ENCODE measurements around the gene HJV. TPM values are rescaled to one million over a fixed set of nuclear protein-coding genes. Genes with fewer than 3 reads are reported as not detected.

The HJV gene
- total RNA-seq, 3 donors from 2014 or later (not counting 1 experiment from before 2014, with no cell fraction given) = not detected

- Mint-ChIP-seq H3K4me1 (peaks cover 4 to 23% of the 10 kb centered on the region in 2 donors), H3K36me3 (no peaks in the 10 kb centered on the region), H3K27ac (peak overlapping the region; percentile 45 to 54), H3K27me3 (ENCODE audit: low read depth in 2 of 2) (no peaks in the 10 kb centered on the region), H3K9me3 (no peaks in the 10 kb centered on the region), H3K4me3 (no peak overlapping the region)
- intact Hi-C loops (cut with micrococcal nuclease) = loop anchor here (5.0 kb wide), 2 partner anchors 47 to 127 kb away; partner anchors contain the start of genes NUDT17 and RBM8A
- Histone ChIP-seq H3K27ac (ENCODE audit: low read length) (no peak overlapping the region), H3K36me3 (ENCODE audit: control insufficient read depth, insufficient read depth, low read length) (peaks cover 6% of the 10 kb centered on the region), H3K9me3 (ENCODE audit: control insufficient read depth, insufficient read depth, low read length) (no peaks in the 10 kb centered on the region), H3K4me1 (ENCODE audit: control insufficient read depth, insufficient read depth, low read length) (peaks cover 27% of the 10 kb centered on the region), H3K27me3 (ENCODE audit: control insufficient read depth, insufficient read depth, low read length) (no peaks in the 10 kb centered on the region), H3K4me3 (ENCODE audit: low read length) (no peak overlapping the region)
- ATAC-seq = no peak
- DNase-seq = no peak
- TF ChIP-seq CTCF (IDR thresholded peaks at IDR 0.05) = no peak
- WGBS (ENCODE audit: insufficient coverage) = over 99% methylated on average over 7 of the region's 7 CpGs
Measured at GRCh38 chr1:145974721-145975120, 46.8 kb downstream of the HJV start.

- WGBS (ENCODE audit: insufficient coverage) = 95% methylated on average over 7 of the region's 7 CpGs
- DNase-seq (no peak), ATAC-seq (no peak)
- H3K4me1 ChIP-seq (ENCODE audit: control insufficient read depth, insufficient read depth, low read length) = peaks cover 7% of the 10 kb centered on the region
- Mint-ChIP-seq H3K4me1 (peaks cover 4 to 31% of the 10 kb centered on the region in 2 donors), H3K27ac (no peak overlapping the region), H3K36me3 (peaks cover 5% of the 10 kb centered on the region), H3K27me3 (ENCODE audit: low read depth in 2 of 2) (no peaks in the 10 kb centered on the region), H3K4me3 (no peak overlapping the region), H3K9me3 (no peaks in the 10 kb centered on the region)
- no peak for TF ChIP-seq CTCF (IDR thresholded peaks at IDR 0.05)
- no peaks in the 10 kb centered on the region for H3K27me3 ChIP-seq (ENCODE audit: control insufficient read depth, insufficient read depth, low read length)
- H3K27ac ChIP-seq (ENCODE audit: low read length) = no peak overlapping the region
- peaks cover 6% of the 10 kb centered on the region for H3K36me3 ChIP-seq (ENCODE audit: control insufficient read depth, insufficient read depth, low read length)
- no peaks in the 10 kb centered on the region for H3K9me3 ChIP-seq (ENCODE audit: control insufficient read depth, insufficient read depth, low read length)
- H3K4me3 ChIP-seq (ENCODE audit: low read length) = no peak overlapping the region
- intact Hi-C loops (cut with micrococcal nuclease) = no loop called here
Measured at GRCh38 chr1:145972580-145972979, 49.0 kb downstream of the HJV start.

Other genes with a start within 250 kb of the HJV start
- gene RNF115, start 197.6 kb downstream of the HJV start, total RNA-seq = 10 to 100 TPM; 26.7 to 31.8 (median 30.8) TPM
- gene POLR3C, start 197.5 kb downstream of the HJV start, total RNA-seq = 10 to 100 TPM; 26.4 to 37.2 (median 27.5) TPM
- gene NUDT17, start 176.1 kb downstream of the HJV start, total RNA-seq = 1 to 10 TPM; 3.3 to 4.9 (median 3.4) TPM
- 10 to 100 TPM; 40.1 to 53.3 (median 51.0) TPM for gene PIAS3, start 162.7 kb downstream of the HJV start, total RNA-seq
- gene ANKRD35, start 135.9 kb downstream of the HJV start, total RNA-seq = under 1 TPM; 0.14 to 0.23 (median 0.23) TPM
- gene ITGA10, start 111.7 kb downstream of the HJV start, total RNA-seq = 1 to 10 TPM in 2 of 3 donors, under 1 TPM in 1; 0.61 to 1.7 (median 1.1) TPM
- 10 to 100 TPM; 20.6 to 26.0 (median 24.9) TPM for gene PEX11B, start 103.0 kb downstream of the HJV start, total RNA-seq
- 100 to 1,000 TPM; 172 to 204 (median 200) TPM for gene RBM8A, start 94.3 kb downstream of the HJV start, total RNA-seq
- gene LIX1L, start 63.7 kb downstream of the HJV start, total RNA-seq = 10 to 100 TPM; 33.4 to 41.3 (median 38.2) TPM
- gene ANKRD34A, start 57.2 kb downstream of the HJV start, total RNA-seq = 1 to 10 TPM; 1.4 to 1.9 (median 1.4) TPM
- gene POLR3GL, start 57.0 kb downstream of the HJV start, total RNA-seq = 10 to 100 TPM; 34.9 to 37.5 (median 37.4) TPM
- gene TXNIP, start 25.2 kb downstream of the HJV start, total RNA-seq = 1,000 to 10,000 TPM in 2 of 3 donors, 100 to 1,000 TPM in 1; 984 to 1,724 (median 1,422) TPM
- gene NBPF10, start 123.1 kb upstream of the HJV start, total RNA-seq = 1 to 10 TPM; 4.9 TPM
- 10 to 100 TPM; 36.4 to 59.0 (median 41.0) TPM for gene NOTCH2NLA, start 207.3 kb upstream of the HJV start, total RNA-seq

Measured in natural killer cell (primary cell).